ENCODE measurements around the gene SPEG. TPM values are rescaled to one million over a fixed set of nuclear protein-coding genes. Genes with fewer than 3 reads are reported as not detected.

Gene SPEG
- total RNA-seq, 1 donor from 2014 or later, result 71.2 TPM

GRCh38 chr2:219418155-219419011 is 16.3 kb upstream of the SPEG start, which contains the start of gene DES:
TSS of gene DES (plus strand) at chr2:219418377. CDS start at chr2:219418463, 86 bp downstream.
- H3K4me1 Mint-ChIP-seq (ENCODE audit: low read depth, unreplicated experiment), result peaks cover 6% of the 10 kb centered on the region

GRCh38 chr2:219419012-219419324 is 15.7 kb upstream of the SPEG start:
- H3K27ac ChIP-seq (ENCODE audit: low read depth, low read length), result no peak overlapping the region
- DNase-seq (ENCODE audit: low read depth) (no peak), FAIRE-seq (no peak)
- Mint-ChIP-seq H3K27ac (ENCODE audit: unreplicated experiment) (peak overlapping the region; percentile 58), H3K4me3 (ENCODE audit: unreplicated experiment) (no peak overlapping the region), H3K36me3 (ENCODE audit: low read depth, unreplicated experiment) (no peaks in the 10 kb centered on the region), H3K9me3 (ENCODE audit: unreplicated experiment) (no peaks in the 10 kb centered on the region), H3K27me3 (ENCODE audit: low read depth, unreplicated experiment) (peaks cover 22% of the 10 kb centered on the region), H3K4me1 (ENCODE audit: low read depth, unreplicated experiment) (peaks cover 6% of the 10 kb centered on the region)
- H3K4me2 ChIP-seq (ENCODE audit: low read length), result peak overlapping the region; percentile 75
- no peaks in the 10 kb centered on the region for H4K20me1 ChIP-seq (ENCODE audit: insufficient read depth, low read length)
- TF ChIP-seq CTCF (IDR thresholded peaks at IDR 0.05; ENCODE audit: insufficient read depth, low read depth, low read length), result no peak
- TF ChIP-seq EZH2 (IDR thresholded peaks at IDR 0.05; ENCODE audit: insufficient read depth, low read length), result no peak
- H3K27me3 ChIP-seq (ENCODE audit: insufficient read depth, low read length), result peaks cover 3% of the 10 kb centered on the region
- no peaks in the 10 kb centered on the region for H3K9me3 ChIP-seq (ENCODE audit: insufficient read depth, low read depth, low read length)
- no peaks in the 10 kb centered on the region for H3K79me2 ChIP-seq (ENCODE audit: insufficient read depth, low read length)
- no peak overlapping the region for H3K9ac ChIP-seq (ENCODE audit: low read length)
- H2AFZ ChIP-seq (ENCODE audit: low read depth, low read length), result no peak overlapping the region
- H3K4me3 ChIP-seq (ENCODE audit: insufficient read depth, low read depth, low read length), result no peak overlapping the region
- peaks cover 19% of the 10 kb centered on the region for H3K4me1 ChIP-seq (ENCODE audit: insufficient read depth, low read length)
- H3K36me3 ChIP-seq (ENCODE audit: insufficient read depth, low read length), result no peaks in the 10 kb centered on the region

More at GRCh38 chr2:219418155-219419011, 16.3 kb upstream of the SPEG start, which contains the start of gene DES:
- H3K27ac Mint-ChIP-seq (ENCODE audit: unreplicated experiment), result peak within 1 kb of the TSS; percentile 58
- no peaks in the 10 kb centered on the region for H3K36me3 Mint-ChIP-seq (ENCODE audit: low read depth, unreplicated experiment)
- peaks cover 17% of the 10 kb centered on the region for H3K4me1 ChIP-seq (ENCODE audit: insufficient read depth, low read length)
- peak within 1 kb of the TSS; percentile 75 for H3K4me2 ChIP-seq (ENCODE audit: low read length)
- no peaks in the 10 kb centered on the region for H3K9me3 ChIP-seq (ENCODE audit: insufficient read depth, low read depth, low read length)
- peak within 1 kb of the TSS; percentile 10 for H3K9ac ChIP-seq (ENCODE audit: low read length)
- no peak within 1 kb of the TSS for H3K27ac ChIP-seq (ENCODE audit: low read depth, low read length)
- peak within 1 kb of the TSS; percentile 66 for H2AFZ ChIP-seq (ENCODE audit: low read depth, low read length)
- H3K4me3 Mint-ChIP-seq (ENCODE audit: unreplicated experiment), result no peak within 1 kb of the TSS
- FAIRE-seq (no peak), DNase-seq (ENCODE audit: low read depth) (no peak)
- no peaks in the 10 kb centered on the region for H4K20me1 ChIP-seq (ENCODE audit: insufficient read depth, low read length)
- H3K9me3 Mint-ChIP-seq (ENCODE audit: unreplicated experiment), result peaks cover under 1% of the 10 kb centered on the region
- H3K4me3 ChIP-seq (ENCODE audit: insufficient read depth, low read depth, low read length), result no peak within 1 kb of the TSS
- no peaks in the 10 kb centered on the region for H3K36me3 ChIP-seq (ENCODE audit: insufficient read depth, low read length)
- no peaks in the 10 kb centered on the region for H3K79me2 ChIP-seq (ENCODE audit: insufficient read depth, low read length)
- TF ChIP-seq CTCF (IDR thresholded peaks at IDR 0.05; ENCODE audit: insufficient read depth, low read depth, low read length) (no peak), EZH2 (IDR thresholded peaks at IDR 0.05; ENCODE audit: insufficient read depth, low read length) (peak; percentile 50)
- H3K27me3 ChIP-seq (ENCODE audit: insufficient read depth, low read length), result peaks cover 3% of the 10 kb centered on the region
- peaks cover 21% of the 10 kb centered on the region for H3K27me3 Mint-ChIP-seq (ENCODE audit: low read depth, unreplicated experiment)
